HG02642 (cell line): Measurements from ENCODE around the gene HBM.
"Not testable (repeated sequence)": the region's sequence is repeated elsewhere in the genome, so short reads cannot be mapped to it uniquely, and the experiment has no call there.

ENCODE experiments used
- ATAC-seq: cut with Tn5 transposase; IDR thresholded peaks from one replicate; pipeline ENCODE4 v1.9.1; 2021; ENCODE audit warnings: mild to moderate bottlenecking; ENCODE audit not compliant: unreplicated experiment, poor library complexity

Gene HBM

DNA sequence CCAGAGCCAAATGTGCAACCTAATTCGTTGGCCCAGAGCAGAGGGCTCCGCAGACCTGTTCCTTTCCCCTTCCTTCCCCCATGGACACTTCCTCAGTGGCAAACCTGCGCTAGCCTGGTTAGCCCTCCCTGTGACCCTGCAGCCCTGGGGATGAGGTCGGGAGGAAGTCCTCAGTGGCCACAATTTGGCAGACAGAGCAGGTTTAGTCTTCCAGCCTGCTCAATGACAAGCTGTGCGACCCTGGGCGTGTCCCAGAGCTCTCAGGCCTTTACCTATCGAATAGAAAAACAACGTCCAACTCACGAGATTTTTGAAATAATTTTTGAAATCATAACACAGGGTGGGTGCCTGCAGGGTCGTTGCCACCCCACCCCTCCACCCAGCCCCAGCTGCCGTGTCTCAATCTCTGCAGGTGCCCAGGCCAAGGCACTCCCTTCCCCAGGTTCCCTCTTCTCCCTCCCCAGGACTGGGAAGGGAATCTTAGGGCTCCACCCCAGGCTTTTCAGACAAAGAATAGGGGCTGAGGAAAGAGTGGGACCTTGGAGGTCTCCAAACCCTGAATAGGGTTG lies 1.4 kb downstream of the HBM start:
- ATAC-seq, result no peak

DNA sequence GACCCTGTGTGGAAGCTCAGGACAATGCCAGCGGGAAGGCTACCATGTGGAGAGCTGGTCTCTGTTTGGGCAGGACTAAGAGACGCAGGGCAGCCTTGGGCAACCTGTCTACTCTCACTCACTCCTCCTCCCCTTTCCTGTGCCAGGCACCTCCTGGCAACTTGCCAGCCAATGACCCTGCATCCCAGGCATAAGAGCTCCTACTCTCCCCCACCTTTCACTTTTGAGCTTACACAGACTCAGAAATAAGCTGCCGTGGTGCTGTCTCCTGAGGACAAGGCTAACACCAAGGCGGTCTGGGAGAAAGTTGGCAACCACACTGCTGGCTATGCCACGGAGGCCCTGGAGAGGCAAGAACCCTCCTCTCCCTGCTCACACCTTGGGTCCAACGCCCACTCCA lies 2.6 kb downstream of the HBM start:
- ATAC-seq, result no peak

- no peak for ATAC-seq
Measured at GRCh38 chr16:169014-169413, 3.2 kb downstream of the HBM start.

DNA sequence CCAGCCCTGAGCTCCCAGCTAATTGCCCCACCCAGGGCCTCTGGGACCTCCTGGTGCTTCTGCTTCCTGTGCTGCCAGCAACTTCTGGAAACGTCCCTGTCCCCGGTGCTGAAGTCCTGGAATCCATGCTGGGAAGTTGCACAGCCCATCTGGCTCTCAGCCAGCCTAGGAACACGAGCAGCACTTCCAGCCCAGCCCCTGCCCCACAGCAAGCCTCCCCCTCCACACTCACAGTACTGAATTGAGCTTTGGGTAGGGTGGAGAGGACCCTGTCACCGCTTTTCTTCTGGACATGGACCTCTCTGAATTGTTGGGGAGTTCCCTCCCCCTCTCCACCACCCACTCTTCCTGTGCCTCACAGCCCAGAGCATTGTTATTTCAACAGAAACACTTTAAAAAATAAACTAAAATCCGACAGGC lies 4.3 kb downstream of the HBM start:
- ATAC-seq, result not testable (repeated sequence)

DNA sequence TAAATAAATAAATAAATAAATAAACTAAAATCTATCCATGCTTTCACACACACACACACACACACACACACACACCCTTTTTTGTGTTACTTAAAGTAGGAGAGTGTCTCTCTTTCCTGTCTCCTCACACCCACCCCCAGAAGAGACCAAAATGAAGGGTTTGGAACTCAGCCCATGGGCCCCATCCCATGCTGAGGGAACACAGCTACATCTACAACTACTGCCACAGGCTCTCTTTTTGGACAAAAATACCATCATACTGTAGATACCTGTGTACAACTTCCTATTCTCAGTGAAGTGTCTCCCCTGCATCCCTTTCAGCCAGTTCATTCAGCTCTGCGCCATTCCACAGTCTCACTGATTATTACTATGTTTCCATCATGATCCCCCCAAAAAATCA lies 5.0 kb downstream of the HBM start:
- no peak for ATAC-seq

DNA sequence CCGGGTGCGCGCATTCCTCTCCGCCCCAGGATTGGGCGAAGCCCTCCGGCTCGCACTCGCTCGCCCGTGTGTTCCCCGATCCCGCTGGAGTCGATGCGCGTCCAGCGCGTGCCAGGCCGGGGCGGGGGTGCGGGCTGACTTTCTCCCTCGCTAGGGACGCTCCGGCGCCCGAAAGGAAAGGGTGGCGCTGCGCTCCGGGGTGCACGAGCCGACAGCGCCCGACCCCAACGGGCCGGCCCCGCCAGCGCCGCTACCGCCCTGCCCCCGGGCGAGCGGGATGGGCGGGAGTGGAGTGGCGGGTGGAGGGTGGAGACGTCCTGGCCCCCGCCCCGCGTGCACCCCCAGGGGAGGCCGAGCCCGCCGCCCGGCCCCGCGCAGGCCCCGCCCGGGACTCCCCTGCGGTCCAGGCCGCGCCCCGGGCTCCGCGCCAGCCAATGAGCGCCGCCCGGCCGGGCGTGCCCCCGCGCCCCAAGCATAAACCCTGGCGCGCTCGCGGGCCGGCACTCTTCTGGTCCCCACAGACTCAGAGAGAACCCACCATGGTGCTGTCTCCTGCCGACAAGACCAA lies 6.7 kb downstream of the HBM start, which contains the start of gene HBA2:
TSS of gene HBA2 (plus strand) at position 503 of the 568 bp plus-strand sequence. CDS start at position 540, 37 bp downstream.
- not testable (repeated sequence) for ATAC-seq

DNA sequence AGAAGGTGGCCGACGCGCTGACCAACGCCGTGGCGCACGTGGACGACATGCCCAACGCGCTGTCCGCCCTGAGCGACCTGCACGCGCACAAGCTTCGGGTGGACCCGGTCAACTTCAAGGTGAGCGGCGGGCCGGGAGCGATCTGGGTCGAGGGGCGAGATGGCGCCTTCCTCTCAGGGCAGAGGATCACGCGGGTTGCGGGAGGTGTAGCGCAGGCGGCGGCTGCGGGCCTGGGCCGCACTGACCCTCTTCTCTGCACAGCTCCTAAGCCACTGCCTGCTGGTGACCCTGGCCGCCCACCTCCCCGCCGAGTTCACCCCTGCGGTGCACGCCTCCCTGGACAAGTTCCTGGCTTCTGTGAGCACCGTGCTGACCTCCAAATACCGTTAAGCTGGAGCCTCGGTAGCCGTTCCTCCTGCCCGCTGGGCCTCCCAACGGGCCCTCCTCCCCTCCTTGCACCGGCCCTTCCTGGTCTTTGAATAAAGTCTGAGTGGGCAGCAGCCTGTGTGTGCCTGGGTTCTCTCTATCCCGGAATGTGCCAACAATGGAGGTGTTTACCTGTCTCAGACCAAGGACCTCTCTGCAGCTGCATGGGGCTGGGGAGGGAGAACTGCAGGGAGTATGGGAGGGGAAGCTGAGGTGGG lies 7.6 kb downstream of the HBM start:
- ATAC-seq, result not testable (repeated sequence)

DNA sequence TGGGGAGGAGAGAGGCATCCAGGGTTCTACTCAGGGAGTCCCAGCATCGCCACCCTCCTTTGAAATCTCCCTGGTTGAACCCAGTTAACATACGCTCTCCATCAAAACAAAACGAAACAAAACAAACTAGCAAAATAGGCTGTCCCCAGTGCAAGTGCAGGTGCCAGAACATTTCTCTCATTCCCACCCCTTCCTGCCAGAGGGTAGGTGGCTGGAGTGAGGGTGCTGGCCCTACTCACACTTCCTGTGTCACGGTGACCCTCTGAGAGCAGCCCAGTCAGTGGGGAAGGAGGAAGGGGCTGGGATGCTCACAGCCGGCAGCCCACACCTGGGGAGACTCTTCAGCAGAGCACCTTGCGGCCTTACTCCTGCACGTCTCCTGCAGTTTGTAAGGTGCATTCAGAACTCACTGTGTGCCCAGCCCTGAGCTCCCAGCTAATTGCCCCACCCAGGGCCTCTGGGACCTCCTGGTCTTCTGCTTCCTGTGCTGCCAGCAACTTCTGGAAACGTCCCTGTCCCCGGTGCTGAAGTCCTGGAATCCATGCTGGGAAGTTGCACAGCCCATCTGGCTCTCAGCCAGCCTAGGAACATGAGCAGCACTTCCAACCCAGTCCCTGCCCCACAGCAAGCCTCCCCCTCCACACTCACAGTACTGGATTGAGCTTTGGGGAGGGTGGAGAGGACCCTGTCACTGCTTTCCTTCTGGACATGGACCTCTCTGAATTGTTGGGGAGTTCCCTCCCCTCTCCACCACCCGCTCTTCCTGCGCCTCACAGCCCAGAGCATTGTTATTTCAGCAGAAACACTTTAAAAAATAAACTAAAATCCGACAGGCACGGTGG lies 8.4 kb downstream of the HBM start:
- not testable (repeated sequence) for ATAC-seq

- no peak for ATAC-seq
Measured at GRCh38 chr16:175011-175949, 9.5 kb downstream of the HBM start.

DNA sequence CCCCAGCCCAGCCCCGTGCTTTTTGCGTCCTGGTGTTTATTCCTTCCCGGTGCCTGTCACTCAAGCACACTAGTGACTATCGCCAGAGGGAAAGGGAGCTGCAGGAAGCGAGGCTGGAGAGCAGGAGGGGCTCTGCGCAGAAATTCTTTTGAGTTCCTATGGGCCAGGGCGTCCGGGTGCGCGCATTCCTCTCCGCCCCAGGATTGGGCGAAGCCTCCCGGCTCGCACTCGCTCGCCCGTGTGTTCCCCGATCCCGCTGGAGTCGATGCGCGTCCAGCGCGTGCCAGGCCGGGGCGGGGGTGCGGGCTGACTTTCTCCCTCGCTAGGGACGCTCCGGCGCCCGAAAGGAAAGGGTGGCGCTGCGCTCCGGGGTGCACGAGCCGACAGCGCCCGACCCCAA lies 10.2 kb downstream of the HBM start:
- not testable (repeated sequence) for ATAC-seq

GRCh38 chr16:176477-177382 lies 11.0 kb downstream of the HBM start, which contains the start of gene HBA1:
TSS of gene HBA1 (plus strand) at chr16:176680. CDS start at chr16:176717, 37 bp downstream.
- not testable (repeated sequence) for ATAC-seq

GRCh38 chr16:177394-177822 lies 11.6 kb downstream of the HBM start:
- ATAC-seq, result no peak

DNA sequence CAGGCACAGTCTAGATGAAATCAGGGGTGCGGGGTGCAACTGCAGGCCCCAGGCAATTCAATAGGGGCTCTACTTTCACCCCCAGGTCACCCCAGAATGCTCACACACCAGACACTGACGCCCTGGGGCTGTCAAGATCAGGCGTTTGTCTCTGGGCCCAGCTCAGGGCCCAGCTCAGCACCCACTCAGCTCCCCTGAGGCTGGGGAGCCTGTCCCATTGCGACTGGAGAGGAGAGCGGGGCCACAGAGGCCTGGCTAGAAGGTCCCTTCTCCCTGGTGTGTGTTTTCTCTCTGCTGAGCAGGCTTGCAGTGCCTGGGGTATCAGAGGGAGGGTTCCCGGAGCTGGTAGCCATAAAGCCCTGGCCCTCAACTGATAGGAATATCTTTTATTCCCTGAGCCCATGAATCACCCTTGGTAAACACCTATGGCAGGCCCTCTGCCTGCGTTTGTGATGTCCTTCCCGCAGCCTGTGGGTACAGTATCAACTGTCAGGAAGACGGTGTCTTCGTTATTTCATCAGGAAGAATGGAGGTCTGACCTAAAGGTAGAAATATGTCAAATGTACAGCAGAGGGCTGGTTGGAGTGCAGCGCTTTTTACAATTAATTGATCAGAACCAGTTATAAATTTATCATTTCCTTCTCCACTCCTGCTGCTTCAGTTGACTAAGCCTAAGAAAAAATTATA lies 12.3 kb downstream of the HBM start:
- no peak for ATAC-seq

GRCh38 chr16:178668-179015 lies 12.9 kb downstream of the HBM start:
- ATAC-seq, result no peak

GRCh38 chr16:179211-180092 lies 13.7 kb downstream of the HBM start:
- no peak for ATAC-seq

DNA sequence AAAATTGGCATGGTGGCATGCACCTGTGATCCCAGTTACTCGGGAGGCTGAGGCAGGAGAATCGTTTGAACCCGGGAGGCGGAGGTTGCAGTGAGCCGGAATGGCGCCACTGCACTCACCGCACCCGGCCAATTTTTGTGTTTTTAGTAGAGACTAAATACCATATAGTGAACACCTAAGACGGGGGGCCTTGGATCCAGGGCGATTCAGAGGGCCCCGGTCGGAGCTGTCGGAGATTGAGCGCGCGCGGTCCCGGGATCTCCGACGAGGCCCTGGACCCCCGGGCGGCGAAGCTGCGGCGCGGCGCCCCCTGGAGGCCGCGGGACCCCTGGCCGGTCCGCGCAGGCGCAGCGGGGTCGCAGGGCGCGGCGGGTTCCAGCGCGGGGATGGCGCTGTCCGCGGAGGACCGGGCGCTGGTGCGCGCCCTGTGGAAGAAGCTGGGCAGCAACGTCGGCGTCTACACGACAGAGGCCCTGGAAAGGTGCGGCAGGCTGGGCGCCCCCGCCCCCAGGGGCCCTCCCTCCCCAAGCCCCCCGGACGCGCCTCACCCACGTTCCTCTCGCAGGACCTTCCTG lies 14.4 kb downstream of the HBM start, which contains the start of gene HBQ1:
TSS of gene HBQ1 (plus strand) at position 359 of the 575 bp plus-strand sequence. CDS start at position 387, 28 bp downstream.
- no peak for ATAC-seq
